ENCODE data around the gene TAF11. TPM values are rescaled to one million over a fixed set of nuclear protein-coding genes. Genes with fewer than 3 reads are reported as not detected.

Gene TAF11
- polyA plus RNA-seq, 2 of the 4 experiments (the other 2 are of a cell fraction): 17.3 to 28.9 TPM

DNA sequence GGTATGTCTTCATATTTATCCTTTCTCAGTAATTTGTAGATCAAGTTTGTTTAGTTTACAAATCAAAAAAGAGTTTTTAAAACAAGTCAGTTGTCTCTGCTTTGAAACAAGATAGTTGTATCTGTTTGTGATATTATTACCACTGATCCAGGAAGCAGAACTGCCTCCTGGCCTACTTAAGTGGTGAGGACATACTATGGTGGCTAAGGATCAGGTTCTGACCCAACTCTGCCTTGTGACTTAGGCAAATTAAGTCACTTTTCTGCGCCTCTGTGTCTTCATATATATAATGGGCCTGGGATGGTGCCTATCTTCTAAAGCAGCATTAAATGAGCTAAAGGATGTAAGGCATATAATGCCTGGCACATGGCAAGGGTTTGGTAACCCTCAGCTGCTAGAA, 9.9 kb upstream of the TAF11 start:
- WGBS (ENCODE audit: missing lambda C conversion rate): 80% methylated on average over 1 of the region's 1 CpG
- Histone ChIP-seq H3K4me2 (no peak overlapping the region), H3K27ac (no peak overlapping the region), H3K9me3 (no peaks in the 10 kb centered on the region), H3K4me3 (no peak overlapping the region), H3K4me1 (peaks cover 15% of the 10 kb centered on the region; the same call in 2 of the 3 replicates)
- TF ChIP-seq HOXB5 (CRISPR knock-in tag; IDR thresholded peaks at IDR 0.05) (no peak), RCOR1 (IDR thresholded peaks at IDR 0.05; ENCODE audit: low read depth, low read length) (no peak), KDM5A (IDR thresholded peaks at IDR 0.05) (no peak), CBX2 (IDR thresholded peaks at IDR 0.05; ENCODE audit: borderline replicate concordance, low read depth) (no peak), MYC (IDR thresholded peaks at IDR 0.05; ENCODE audit: borderline replicate concordance, low read length) (no peak), RARB (CRISPR knock-in tag; IDR thresholded peaks at IDR 0.05) (no peak)
- TF ChIP-seq, protein P1, sequence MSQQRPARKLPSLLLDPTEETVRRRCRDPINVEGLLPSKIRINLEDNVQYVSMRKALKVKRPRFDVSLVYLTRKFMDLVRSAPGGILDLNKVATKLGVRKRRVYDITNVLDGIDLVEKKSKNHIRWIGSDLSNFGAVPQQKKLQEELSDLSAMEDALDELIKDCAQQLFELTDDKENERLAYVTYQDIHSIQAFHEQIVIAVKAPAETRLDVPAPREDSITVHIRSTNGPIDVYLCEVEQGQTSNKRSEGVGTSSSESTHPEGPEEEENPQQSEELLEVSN (IDR thresholded peaks at IDR 0.05; ENCODE audit: borderline replicate concordance, low read depth): no peak
- ChIA-PET CTCF (interaction anchor here (1.2 kb wide), 1 partner anchor 734 kb away, joined by 3 read pairs; no protein-coding TSS in a partner anchor), POLR2A (interaction anchor here (1.4 kb wide), 1 partner anchor 10 kb away, joined by 3 read pairs; the partner anchor contains the start of gene TAF11)
- DNase-seq (ENCODE audit: low read depth in 1 of 2, low spot score in 1 of 2): no peak
- no peak for ATAC-seq
- no peak for FAIRE-seq

DNA sequence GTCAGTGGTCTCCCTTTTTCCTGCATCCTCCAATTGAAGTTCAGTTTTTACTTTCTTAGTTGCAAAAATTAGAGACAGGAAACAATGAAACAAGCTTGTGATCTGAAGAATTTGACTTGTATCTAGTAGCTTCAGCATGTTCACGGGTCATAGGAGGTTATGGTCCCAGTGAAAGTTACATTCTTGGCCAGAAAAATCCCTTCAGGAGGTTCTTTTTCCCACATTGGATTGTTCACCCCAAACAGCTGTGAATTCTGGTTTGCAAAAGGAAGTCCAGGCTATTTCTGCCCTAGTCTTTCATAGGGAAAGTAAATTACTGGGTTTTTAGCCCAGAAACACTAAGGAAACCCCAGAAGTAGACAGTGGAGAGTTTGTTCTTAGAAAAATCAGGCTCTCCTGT, 9.3 kb upstream of the TAF11 start:
- Histone ChIP-seq H3K4me2 (no peak overlapping the region), H3K27ac (no peak overlapping the region), H3K4me3 (no peak overlapping the region), H3K4me1 (peaks cover 12% of the 10 kb centered on the region; the same call in 2 of the 3 replicates), H3K9me3 (no peaks in the 10 kb centered on the region)
- ChIA-PET POLR2A (interaction anchor here (1.4 kb wide), 1 partner anchor 9 kb away, joined by 3 read pairs; the partner anchor contains the start of gene TAF11), CTCF (no interaction called here)
- FAIRE-seq: no peak
- 96% methylated on average over 1 of the region's 1 CpG for WGBS (ENCODE audit: missing lambda C conversion rate)
- TF ChIP-seq RFX5 (IDR thresholded peaks at IDR 0.05) (no peak), RNF2 (IDR thresholded peaks at IDR 0.05; ENCODE audit: borderline replicate concordance, low read depth) (no peak), SREBF2 (IDR thresholded peaks at IDR 0.05) (no peak), CHD4 (IDR thresholded peaks at IDR 0.05; ENCODE audit: borderline replicate concordance) (no peak), HEYL (CRISPR knock-in tag; IDR thresholded peaks at IDR 0.05) (no peak), HOXB5 (CRISPR knock-in tag; IDR thresholded peaks at IDR 0.05) (no peak), MYC (IDR thresholded peaks at IDR 0.05; ENCODE audit: borderline replicate concordance, low read length) (no peak), SMC3 (IDR thresholded peaks at IDR 0.05) (no peak), MAFK (IDR thresholded peaks at IDR 0.05; ENCODE audit: partially characterized antibody) (no peak)
- DNase-seq (ENCODE audit: low read depth in 1 of 2, low spot score in 1 of 2): no peak
- no peak for ATAC-seq

DNA sequence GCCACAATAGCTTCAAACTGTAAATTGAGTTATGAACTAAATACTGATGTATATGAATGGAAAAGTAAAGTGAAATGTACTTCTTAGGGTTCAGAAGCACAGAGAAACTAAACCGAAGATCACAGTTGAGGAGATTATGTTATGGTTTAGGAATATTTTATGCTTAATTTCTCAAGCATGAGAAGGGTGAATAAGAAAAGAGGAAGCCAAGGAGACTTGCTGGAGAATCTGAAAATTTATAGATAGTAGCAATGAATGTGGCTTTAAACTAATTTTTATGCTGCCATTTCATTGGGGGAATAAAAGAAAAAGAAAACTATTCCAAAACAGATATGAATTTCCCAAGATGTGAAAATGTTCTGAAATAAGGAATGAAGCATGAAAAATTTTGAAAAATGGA, 6.9 kb upstream of the TAF11 start:
- FAIRE-seq: no peak
- WGBS (ENCODE audit: missing lambda C conversion rate): 88% methylated on average over 1 of the region's 1 CpG
- peaks cover 6% of the 10 kb centered on the region; the same call in 1 of the 3 replicates for H3K4me1 ChIP-seq
- ATAC-seq: no peak
- H3K4me3 ChIP-seq: no peak overlapping the region
- H3K4me2 ChIP-seq: no peak overlapping the region
- no peaks in the 10 kb centered on the region for H3K9me3 ChIP-seq
- no peak for TF ChIP-seq POLR2AphosphoS2 (conservative IDR thresholded peaks at IDR 0.05; ENCODE audit: low read length)
- TF ChIP-seq, protein P2, sequence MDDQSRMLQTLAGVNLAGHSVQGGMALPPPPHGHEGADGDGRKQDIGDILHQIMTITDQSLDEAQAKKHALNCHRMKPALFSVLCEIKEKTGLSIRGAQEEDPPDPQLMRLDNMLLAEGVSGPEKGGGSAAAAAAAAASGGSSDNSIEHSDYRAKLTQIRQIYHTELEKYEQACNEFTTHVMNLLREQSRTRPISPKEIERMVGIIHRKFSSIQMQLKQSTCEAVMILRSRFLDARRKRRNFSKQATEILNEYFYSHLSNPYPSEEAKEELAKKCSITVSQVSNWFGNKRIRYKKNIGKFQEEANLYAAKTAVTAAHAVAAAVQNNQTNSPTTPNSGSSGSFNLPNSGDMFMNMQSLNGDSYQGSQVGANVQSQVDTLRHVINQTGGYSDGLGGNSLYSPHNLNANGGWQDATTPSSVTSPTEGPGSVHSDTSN (IDR thresholded peaks at IDR 0.05): no peak
- CTCF ChIA-PET: no interaction called here
- no peak for DNase-seq (ENCODE audit: low read depth in 1 of 2, low spot score in 1 of 2)
- POLR2A ChIA-PET: no interaction called here
- H3K27ac ChIP-seq: no peak overlapping the region

DNA sequence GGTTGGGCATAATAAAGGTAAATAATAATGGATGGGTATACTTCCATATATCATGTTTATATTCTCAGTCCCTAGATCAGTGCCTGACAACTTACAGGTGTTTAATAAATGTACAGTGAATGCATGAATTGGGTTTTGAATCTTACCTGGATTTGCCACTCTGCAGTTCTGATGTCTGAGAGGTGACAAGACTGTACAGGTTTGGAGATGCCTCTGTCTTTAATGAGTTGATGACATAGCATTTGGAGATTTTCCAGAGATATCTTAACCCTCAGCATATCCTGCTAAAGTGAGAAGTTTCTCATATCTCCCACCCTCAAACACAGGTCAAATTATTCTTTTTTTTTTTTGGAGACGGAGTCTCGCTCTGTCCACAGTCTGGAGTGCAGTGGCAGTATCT, 3.5 kb upstream of the TAF11 start:
- FAIRE-seq (no peak), DNase-seq (ENCODE audit: low read depth in 1 of 2, low spot score in 1 of 2) (no peak), ATAC-seq (no peak)
- CTCF ChIA-PET: no interaction called here
- WGBS (ENCODE audit: missing lambda C conversion rate): 98% methylated on average over 2 of the region's 2 CpGs
- Histone ChIP-seq H3K4me3 (no peak overlapping the region), H3K9me3 (no peaks in the 10 kb centered on the region), H3K4me2 (no peak overlapping the region), H3K27ac (no peak overlapping the region), H3K4me1 (peaks cover 14% of the 10 kb centered on the region; the same call in 1 of the 3 replicates)
- no peak for TF ChIP-seq BHLHE40 (IDR thresholded peaks at IDR 0.05; ENCODE audit: low read depth, low read length)
- TF ChIP-seq, protein P3, sequence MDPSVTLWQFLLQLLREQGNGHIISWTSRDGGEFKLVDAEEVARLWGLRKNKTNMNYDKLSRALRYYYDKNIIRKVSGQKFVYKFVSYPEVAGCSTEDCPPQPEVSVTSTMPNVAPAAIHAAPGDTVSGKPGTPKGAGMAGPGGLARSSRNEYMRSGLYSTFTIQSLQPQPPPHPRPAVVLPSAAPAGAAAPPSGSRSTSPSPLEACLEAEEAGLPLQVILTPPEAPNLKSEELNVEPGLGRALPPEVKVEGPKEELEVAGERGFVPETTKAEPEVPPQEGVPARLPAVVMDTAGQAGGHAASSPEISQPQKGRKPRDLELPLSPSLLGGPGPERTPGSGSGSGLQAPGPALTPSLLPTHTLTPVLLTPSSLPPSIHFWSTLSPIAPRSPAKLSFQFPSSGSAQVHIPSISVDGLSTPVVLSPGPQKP (IDR thresholded peaks at IDR 0.05; ENCODE audit: low read depth, low read length): no peak
- no peak for TF ChIP-seq CHD4 (IDR thresholded peaks at IDR 0.05; ENCODE audit: borderline replicate concordance)
- POLR2A ChIA-PET: no interaction called here

All from A549 (cell line).